Measurements from ENCODE around the gene ZDHHC12.

ZDHHC12 gene

GRCh38 chr9:128688501-128689292 lies 35.2 kb downstream of the ZDHHC12 start, which contains the start of gene SET:
SET (plus strand) TSS chr9:128689222; CDS start chr9:128689583, 361 bp downstream.
- peak; percentile 93 for ATAC-seq
- TF ChIP-seq TSHZ2 (CRISPR knock-in tag; IDR thresholded peaks at IDR 0.05) (no peak), PPARA (CRISPR knock-in tag; IDR thresholded peaks at IDR 0.05; ENCODE audit: borderline replicate concordance) (no peak), ZNF70 (CRISPR knock-in tag; IDR thresholded peaks at IDR 0.05) (no peak), PATZ1 (CRISPR knock-in tag; IDR thresholded peaks at IDR 0.05; ENCODE audit: borderline replicate concordance) (no peak), BACH2 (CRISPR knock-in tag; IDR thresholded peaks at IDR 0.05; ENCODE audit: borderline replicate concordance) (no peak), ZFP30 (CRISPR knock-in tag; IDR thresholded peaks at IDR 0.05) (no peak), POU6F1 (CRISPR knock-in tag; IDR thresholded peaks at IDR 0.05; ENCODE audit: borderline replicate concordance, low read depth) (no peak), ZC3H10 (CRISPR knock-in tag; IDR thresholded peaks at IDR 0.05) (no peak), GLIS3 (CRISPR knock-in tag; IDR thresholded peaks at IDR 0.05) (no peak), ARNTL (CRISPR knock-in tag; IDR thresholded peaks at IDR 0.05; ENCODE audit: borderline replicate concordance, low read depth) (no peak)

GRCh38 chr9:128687453-128687852 lies 36.5 kb downstream of the ZDHHC12 start:
- TF ChIP-seq CREB5 (CRISPR knock-in tag; IDR thresholded peaks at IDR 0.05; ENCODE audit: low read depth) (no peak), PATZ1 (CRISPR knock-in tag; IDR thresholded peaks at IDR 0.05; ENCODE audit: borderline replicate concordance) (no peak), CSRNP3 (CRISPR knock-in tag; IDR thresholded peaks at IDR 0.05) (no peak), ISL1 (CRISPR knock-in tag; IDR thresholded peaks at IDR 0.05) (no peak), RARB (CRISPR knock-in tag; IDR thresholded peaks at IDR 0.05) (no peak), OSR1 (CRISPR knock-in tag; IDR thresholded peaks at IDR 0.05) (no peak), ZNF8 (CRISPR knock-in tag; IDR thresholded peaks at IDR 0.05) (no peak), TSHZ2 (CRISPR knock-in tag; IDR thresholded peaks at IDR 0.05) (no peak), BACH2 (CRISPR knock-in tag; IDR thresholded peaks at IDR 0.05; ENCODE audit: borderline replicate concordance) (no peak), SNAI2 (CRISPR knock-in tag; IDR thresholded peaks at IDR 0.05) (no peak), TOX (CRISPR knock-in tag; IDR thresholded peaks at IDR 0.05; ENCODE audit: borderline replicate concordance) (no peak), ZNF565 (CRISPR knock-in tag; conservative IDR thresholded peaks at IDR 0.05; ENCODE audit: low read depth) (no peak), ESRRG (CRISPR knock-in tag; IDR thresholded peaks at IDR 0.05) (no peak), TCF4 (CRISPR knock-in tag; IDR thresholded peaks at IDR 0.05; ENCODE audit: borderline replicate concordance) (no peak), ZFP30 (CRISPR knock-in tag; IDR thresholded peaks at IDR 0.05) (no peak), ZFP3 (CRISPR knock-in tag; IDR thresholded peaks at IDR 0.05) (no peak), ARNTL (CRISPR knock-in tag; IDR thresholded peaks at IDR 0.05; ENCODE audit: borderline replicate concordance, low read depth) (no peak), CSDC2 (CRISPR knock-in tag; IDR thresholded peaks at IDR 0.05) (no peak)
- ATAC-seq: no peak

Measured in SK-N-SH treated with all-trans-retinoic acid at 6 μM for 48 hours (cell line).